ENCODE results near the gene SH2D3A. TPM values are rescaled to one million over a fixed set of nuclear protein-coding genes. Genes with fewer than 3 reads are reported as not detected.

SH2D3A gene
- total and polyA plus RNA-seq, 2 of the 8 experiments (the other 6 are each of a cell fraction or from before 2014, with no cell fraction given): 14.5 to 22.1 TPM

DNA sequence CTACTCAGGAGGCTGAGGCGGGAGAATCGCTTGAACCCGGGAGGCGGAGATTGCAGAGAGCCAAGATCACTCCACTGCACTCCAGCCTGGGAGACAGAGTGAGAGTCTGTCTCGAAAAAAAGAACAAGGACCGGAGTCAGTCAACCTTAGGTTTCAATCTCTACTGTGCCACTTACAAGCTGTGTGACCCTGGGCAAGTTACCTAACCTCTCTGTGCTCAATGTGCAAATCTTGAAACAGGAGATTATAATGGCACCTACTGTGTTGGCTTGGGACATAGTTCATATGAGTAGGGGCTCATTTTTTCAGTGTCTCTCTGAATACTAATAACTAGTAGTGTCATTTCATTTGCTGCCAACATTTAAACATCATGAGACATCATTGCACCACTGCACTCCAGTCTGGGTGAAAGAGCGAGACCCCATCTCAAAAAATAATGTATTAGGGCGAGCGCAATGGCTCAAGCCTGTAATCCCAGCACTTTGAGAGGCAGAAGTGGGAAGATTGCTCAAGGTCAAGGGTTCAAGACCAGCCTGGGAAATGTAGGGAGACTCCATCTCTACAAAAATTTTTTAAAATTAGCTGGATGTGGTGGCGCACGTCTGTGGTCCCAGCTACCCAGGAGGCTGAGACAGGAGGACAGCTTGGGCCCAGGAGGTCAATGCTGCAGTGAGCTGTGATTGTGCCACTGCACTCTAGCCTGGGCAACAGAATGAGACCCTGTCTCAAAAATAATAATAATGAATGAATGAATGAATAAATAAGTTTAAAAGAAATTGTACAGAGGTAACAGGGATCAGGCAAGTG lies 52.3 kb downstream of the SH2D3A start (continued):
- TF ChIP-seq, protein P1, sequence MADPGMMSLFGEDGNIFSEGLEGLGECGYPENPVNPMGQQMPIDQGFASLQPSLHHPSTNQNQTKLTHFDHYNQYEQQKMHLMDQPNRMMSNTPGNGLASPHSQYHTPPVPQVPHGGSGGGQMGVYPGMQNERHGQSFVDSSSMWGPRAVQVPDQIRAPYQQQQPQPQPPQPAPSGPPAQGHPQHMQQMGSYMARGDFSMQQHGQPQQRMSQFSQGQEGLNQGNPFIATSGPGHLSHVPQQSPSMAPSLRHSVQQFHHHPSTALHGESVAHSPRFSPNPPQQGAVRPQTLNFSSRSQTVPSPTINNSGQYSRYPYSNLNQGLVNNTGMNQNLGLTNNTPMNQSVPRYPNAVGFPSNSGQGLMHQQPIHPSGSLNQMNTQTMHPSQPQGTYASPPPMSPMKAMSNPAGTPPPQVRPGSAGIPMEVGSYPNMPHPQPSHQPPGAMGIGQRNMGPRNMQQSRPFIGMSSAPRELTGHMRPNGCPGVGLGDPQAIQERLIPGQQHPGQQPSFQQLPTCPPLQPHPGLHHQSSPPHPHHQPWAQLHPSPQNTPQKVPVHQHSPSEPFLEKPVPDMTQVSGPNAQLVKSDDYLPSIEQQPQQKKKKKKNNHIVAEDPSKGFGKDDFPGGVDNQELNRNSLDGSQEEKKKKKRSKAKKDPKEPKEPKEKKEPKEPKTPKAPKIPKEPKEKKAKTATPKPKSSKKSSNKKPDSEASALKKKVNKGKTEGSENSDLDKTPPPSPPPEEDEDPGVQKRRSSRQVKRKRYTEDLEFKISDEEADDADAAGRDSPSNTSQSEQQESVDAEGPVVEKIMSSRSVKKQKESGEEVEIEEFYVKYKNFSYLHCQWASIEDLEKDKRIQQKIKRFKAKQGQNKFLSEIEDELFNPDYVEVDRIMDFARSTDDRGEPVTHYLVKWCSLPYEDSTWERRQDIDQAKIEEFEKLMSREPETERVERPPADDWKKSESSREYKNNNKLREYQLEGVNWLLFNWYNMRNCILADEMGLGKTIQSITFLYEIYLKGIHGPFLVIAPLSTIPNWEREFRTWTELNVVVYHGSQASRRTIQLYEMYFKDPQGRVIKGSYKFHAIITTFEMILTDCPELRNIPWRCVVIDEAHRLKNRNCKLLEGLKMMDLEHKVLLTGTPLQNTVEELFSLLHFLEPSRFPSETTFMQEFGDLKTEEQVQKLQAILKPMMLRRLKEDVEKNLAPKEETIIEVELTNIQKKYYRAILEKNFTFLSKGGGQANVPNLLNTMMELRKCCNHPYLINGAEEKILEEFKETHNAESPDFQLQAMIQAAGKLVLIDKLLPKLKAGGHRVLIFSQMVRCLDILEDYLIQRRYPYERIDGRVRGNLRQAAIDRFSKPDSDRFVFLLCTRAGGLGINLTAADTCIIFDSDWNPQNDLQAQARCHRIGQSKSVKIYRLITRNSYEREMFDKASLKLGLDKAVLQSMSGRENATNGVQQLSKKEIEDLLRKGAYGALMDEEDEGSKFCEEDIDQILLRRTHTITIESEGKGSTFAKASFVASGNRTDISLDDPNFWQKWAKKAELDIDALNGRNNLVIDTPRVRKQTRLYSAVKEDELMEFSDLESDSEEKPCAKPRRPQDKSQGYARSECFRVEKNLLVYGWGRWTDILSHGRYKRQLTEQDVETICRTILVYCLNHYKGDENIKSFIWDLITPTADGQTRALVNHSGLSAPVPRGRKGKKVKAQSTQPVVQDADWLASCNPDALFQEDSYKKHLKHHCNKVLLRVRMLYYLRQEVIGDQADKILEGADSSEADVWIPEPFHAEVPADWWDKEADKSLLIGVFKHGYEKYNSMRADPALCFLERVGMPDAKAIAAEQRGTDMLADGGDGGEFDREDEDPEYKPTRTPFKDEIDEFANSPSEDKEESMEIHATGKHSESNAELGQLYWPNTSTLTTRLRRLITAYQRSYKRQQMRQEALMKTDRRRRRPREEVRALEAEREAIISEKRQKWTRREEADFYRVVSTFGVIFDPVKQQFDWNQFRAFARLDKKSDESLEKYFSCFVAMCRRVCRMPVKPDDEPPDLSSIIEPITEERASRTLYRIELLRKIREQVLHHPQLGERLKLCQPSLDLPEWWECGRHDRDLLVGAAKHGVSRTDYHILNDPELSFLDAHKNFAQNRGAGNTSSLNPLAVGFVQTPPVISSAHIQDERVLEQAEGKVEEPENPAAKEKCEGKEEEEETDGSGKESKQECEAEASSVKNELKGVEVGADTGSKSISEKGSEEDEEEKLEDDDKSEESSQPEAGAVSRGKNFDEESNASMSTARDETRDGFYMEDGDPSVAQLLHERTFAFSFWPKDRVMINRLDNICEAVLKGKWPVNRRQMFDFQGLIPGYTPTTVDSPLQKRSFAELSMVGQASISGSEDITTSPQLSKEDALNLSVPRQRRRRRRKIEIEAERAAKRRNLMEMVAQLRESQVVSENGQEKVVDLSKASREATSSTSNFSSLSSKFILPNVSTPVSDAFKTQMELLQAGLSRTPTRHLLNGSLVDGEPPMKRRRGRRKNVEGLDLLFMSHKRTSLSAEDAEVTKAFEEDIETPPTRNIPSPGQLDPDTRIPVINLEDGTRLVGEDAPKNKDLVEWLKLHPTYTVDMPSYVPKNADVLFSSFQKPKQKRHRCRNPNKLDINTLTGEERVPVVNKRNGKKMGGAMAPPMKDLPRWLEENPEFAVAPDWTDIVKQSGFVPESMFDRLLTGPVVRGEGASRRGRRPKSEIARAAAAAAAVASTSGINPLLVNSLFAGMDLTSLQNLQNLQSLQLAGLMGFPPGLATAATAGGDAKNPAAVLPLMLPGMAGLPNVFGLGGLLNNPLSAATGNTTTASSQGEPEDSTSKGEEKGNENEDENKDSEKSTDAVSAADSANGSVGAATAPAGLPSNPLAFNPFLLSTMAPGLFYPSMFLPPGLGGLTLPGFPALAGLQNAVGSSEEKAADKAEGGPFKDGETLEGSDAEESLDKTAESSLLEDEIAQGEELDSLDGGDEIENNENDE (IDR thresholded peaks at IDR 0.05; ENCODE audit: insufficient replicate concordance, low read length): no peak
- TF ChIP-seq NRF1 (IDR thresholded peaks at IDR 0.05; ENCODE audit: low read depth, low read length) (no peak), RXRA (IDR thresholded peaks at IDR 0.05; ENCODE audit: insufficient read depth, low read depth, low read length) (no peak), TAF1 (IDR thresholded peaks at IDR 0.05; ENCODE audit: low read depth, low read length) (no peak), SP4 (IDR thresholded peaks at IDR 0.05; ENCODE audit: low read length) (no peak), GABPA (IDR thresholded peaks at IDR 0.05; ENCODE audit: borderline replicate concordance, insufficient read depth, low read length) (no peak), KDM1A (IDR thresholded peaks at IDR 0.05; ENCODE audit: borderline replicate concordance, low read length) (no peak), CTBP2 (IDR thresholded peaks at IDR 0.05; ENCODE audit: borderline replicate concordance, insufficient read depth, insufficient read length, low read length) (no peak), JUN (IDR thresholded peaks at IDR 0.05; ENCODE audit: low read depth, low read length) (no peak), ASH2L (IDR thresholded peaks at IDR 0.05; ENCODE audit: low read length) (no peak), HDAC6 (IDR thresholded peaks at IDR 0.05; ENCODE audit: low read depth, low read length) (no peak)

Measured in H1 (cell line).